GM18519 (cell line): ENCODE results near the gene HIGD1A.
A peak's percentile ranks its signal among the peaks of the same experiment; 100 is the strongest.

Experiments used
- ATAC-seq: cut with Tn5 transposase; IDR thresholded peaks from one replicate; pipeline ENCODE4 v1.9.1; 2021; ENCODE audit warnings: mild to moderate bottlenecking, moderate library complexity; ENCODE audit not compliant: unreplicated experiment, low FRiP score

HIGD1A gene

GRCh38 chr3:42804106-42804830, at the start of gene HIGD1A:
Gene HIGD1A (minus strand): TSS chr3:42804490. CDS start chr3:42794253, 10,237 bp downstream.
- peak; percentile 96 for ATAC-seq

GRCh38 chr3:42853739-42854302, 49.5 kb upstream of the HIGD1A start:
- no peak for ATAC-seq

- ATAC-seq: no peak
Measured at GRCh38 chr3:42853056-42853455, 48.8 kb upstream of the HIGD1A start.

- ATAC-seq: no peak
Measured at GRCh38 chr3:42852441-42852840, 48.2 kb upstream of the HIGD1A start.

GRCh38 chr3:42851228-42851834, 47.0 kb upstream of the HIGD1A start:
- ATAC-seq: no peak

GRCh38 chr3:42850263-42850662, 46.0 kb upstream of the HIGD1A start:
- no peak for ATAC-seq

GRCh38 chr3:42849017-42849416, 44.7 kb upstream of the HIGD1A start:
- no peak for ATAC-seq

- no peak for ATAC-seq
Measured at GRCh38 chr3:42847731-42848130, 43.4 kb upstream of the HIGD1A start.

- no peak for ATAC-seq
Measured at GRCh38 chr3:42846685-42847522, 42.6 kb upstream of the HIGD1A start.

- no peak for ATAC-seq
Measured at GRCh38 chr3:42844815-42845214, 40.5 kb upstream of the HIGD1A start.

GRCh38 chr3:42844412-42844713, 40.1 kb upstream of the HIGD1A start:
- ATAC-seq: no peak

- ATAC-seq: no peak
Measured at GRCh38 chr3:42843713-42844411, 39.6 kb upstream of the HIGD1A start.

- ATAC-seq: no peak
Measured at GRCh38 chr3:42841332-42841731, 37.0 kb upstream of the HIGD1A start.

GRCh38 chr3:42839616-42840015, 35.3 kb upstream of the HIGD1A start:
- peak; percentile 86 for ATAC-seq

- ATAC-seq: no peak
Measured at GRCh38 chr3:42838571-42838970, 34.3 kb upstream of the HIGD1A start.

- no peak for ATAC-seq
Measured at GRCh38 chr3:42836150-42837123, 32.1 kb upstream of the HIGD1A start.

- ATAC-seq: no peak
Measured at GRCh38 chr3:42831321-42831713, 27.0 kb upstream of the HIGD1A start.

- no peak for ATAC-seq
Measured at GRCh38 chr3:42830437-42831320, 26.4 kb upstream of the HIGD1A start.
